Measurements from ENCODE around the gene DYNC1I1. TPM values are rescaled to one million over a fixed set of nuclear protein-coding genes. Genes with fewer than 3 reads are reported as not detected.

DYNC1I1 gene
- total RNA-seq, 1 experiment from 2014 or later = 3.6 TPM

DNA sequence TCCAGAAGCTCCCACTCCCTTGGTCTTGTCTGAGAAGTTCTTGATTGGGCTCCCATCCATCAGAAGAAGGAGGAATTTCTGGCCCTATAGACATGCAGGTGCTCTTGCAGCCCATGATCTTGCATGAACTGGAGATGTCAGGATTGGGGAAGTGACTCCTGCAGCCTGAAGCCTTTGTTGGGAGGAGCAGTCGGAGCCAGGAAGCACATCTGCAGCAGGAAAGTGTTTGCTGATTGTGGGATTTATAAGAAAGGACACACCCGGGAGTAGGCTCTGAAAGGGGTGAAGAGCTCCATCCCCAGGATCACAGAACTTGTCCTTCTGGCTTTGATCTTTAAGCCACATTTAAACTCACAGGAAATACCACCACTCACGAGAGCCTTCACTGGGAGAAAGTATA is 185.2 kb downstream of the DYNC1I1 start:
- ChIA-PET CTCF (no interaction called here), POLR2A (ENCODE audit: low non-redundant PET) (no interaction called here)
- H3K9me3 ChIP-seq (ENCODE audit: low read depth, low read length, poor library complexity, severe bottlenecking) = no peaks in the 10 kb centered on the region
- H3K4me3 ChIP-seq (ENCODE audit: low read depth, low read length, poor library complexity, severe bottlenecking) = no peak overlapping the region
- H3K4me1 ChIP-seq (ENCODE audit: insufficient read depth, low read length, poor library complexity, severe bottlenecking) = no peaks in the 10 kb centered on the region
- intact Hi-C loops (cut with micrococcal nuclease; ENCODE audit: unreplicated experiment) = no loop called here
- TF ChIP-seq CTCF (conservative IDR thresholded peaks at IDR 0.05; ENCODE audit: low read depth, low read length) (no peak), EZH2 (IDR thresholded peaks at IDR 0.05; ENCODE audit: borderline replicate concordance, low read depth, low read length, poor library complexity, severe bottlenecking) (no peak)
- H3K27ac ChIP-seq (ENCODE audit: low read depth, low read length, poor library complexity, severe bottlenecking) = no peak overlapping the region
- DNase-seq (ENCODE audit: low spot score) = no peak
- no peaks in the 10 kb centered on the region for H3K27me3 ChIP-seq (replicated peaks; ENCODE audit: insufficient read depth, low read depth, low read length, poor library complexity)
- BruUV-seq (replicated peaks) = no TSS peak
- H3K36me3 ChIP-seq (ENCODE audit: insufficient read depth, low read length, poor library complexity, severe bottlenecking) = no peaks in the 10 kb centered on the region

DNA sequence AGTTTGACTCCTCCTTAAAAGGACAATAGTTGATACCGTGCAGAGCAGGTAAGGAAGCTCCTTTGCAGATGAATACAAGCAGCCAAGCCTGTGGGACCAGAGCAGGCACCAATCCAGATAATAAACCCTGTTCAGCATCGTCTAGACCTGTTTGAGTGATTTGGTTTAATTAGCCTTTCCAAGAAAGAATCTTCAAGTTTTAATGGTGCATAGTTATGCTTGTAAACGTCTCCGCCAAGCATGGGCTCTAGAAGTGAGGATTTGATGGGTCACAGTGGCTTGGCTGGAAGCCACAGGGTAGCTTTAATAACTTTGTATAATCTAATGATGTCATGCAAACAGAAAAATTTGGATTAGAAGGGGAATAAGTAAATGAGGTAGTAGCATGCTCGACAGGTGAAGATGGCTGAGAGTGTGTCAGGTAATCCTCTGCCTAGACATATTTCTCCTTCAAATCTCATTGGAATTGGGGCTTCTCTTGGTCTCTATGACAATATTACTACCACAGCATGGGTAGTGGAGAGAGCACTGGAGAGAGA is 188.4 kb downstream of the DYNC1I1 start:
- no peaks in the 10 kb centered on the region for H3K9me3 ChIP-seq (ENCODE audit: low read depth, low read length, poor library complexity, severe bottlenecking)
- no peaks in the 10 kb centered on the region for H3K27me3 ChIP-seq (replicated peaks; ENCODE audit: insufficient read depth, low read depth, low read length, poor library complexity)
- H3K4me3 ChIP-seq (ENCODE audit: low read depth, low read length, poor library complexity, severe bottlenecking) = no peak overlapping the region
- intact Hi-C loops (cut with micrococcal nuclease; ENCODE audit: unreplicated experiment) = no loop called here
- no peak overlapping the region for H3K27ac ChIP-seq (ENCODE audit: low read depth, low read length, poor library complexity, severe bottlenecking)
- ChIA-PET POLR2A (ENCODE audit: low non-redundant PET) (no interaction called here), CTCF (no interaction called here)
- H3K36me3 ChIP-seq (ENCODE audit: insufficient read depth, low read length, poor library complexity, severe bottlenecking) = no peaks in the 10 kb centered on the region
- BruUV-seq (replicated peaks) = no TSS peak
- no peak for DNase-seq (ENCODE audit: low spot score)
- TF ChIP-seq EZH2 (IDR thresholded peaks at IDR 0.05; ENCODE audit: borderline replicate concordance, low read depth, low read length, poor library complexity, severe bottlenecking) (no peak), CTCF (conservative IDR thresholded peaks at IDR 0.05; ENCODE audit: low read depth, low read length) (no peak)
- H3K4me1 ChIP-seq (ENCODE audit: insufficient read depth, low read length, poor library complexity, severe bottlenecking) = no peaks in the 10 kb centered on the region

DNA sequence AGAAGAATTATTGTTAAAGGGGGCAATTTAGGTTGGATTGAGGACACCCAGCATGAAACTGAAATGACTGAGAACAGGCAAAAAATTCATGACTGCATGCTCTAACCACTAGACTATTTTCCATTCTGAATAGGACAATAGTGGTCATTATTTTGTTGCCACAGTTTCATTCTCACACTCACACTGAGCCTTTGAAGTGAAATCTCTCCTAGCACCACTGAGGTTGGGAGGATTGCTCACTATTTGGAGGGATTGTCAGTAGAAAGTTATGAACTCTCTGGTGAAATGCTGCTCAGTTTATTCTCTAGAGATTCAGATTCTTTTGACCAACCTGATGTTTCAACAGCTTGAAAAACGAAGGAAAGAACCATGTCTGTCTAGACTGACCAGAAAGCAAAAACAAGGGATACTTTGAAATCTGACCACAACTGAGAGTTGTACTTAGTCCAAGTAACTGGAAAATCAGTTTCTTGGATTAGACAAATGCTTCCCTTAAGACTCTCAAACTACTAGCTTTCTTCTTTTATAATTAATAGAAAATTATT is 191.2 kb downstream of the DYNC1I1 start:
- Histone ChIP-seq H3K36me3 (ENCODE audit: insufficient read depth, low read length, poor library complexity, severe bottlenecking) (no peaks in the 10 kb centered on the region), H3K27me3 (replicated peaks; ENCODE audit: insufficient read depth, low read depth, low read length, poor library complexity) (no peaks in the 10 kb centered on the region), H3K4me3 (ENCODE audit: low read depth, low read length, poor library complexity, severe bottlenecking) (no peak overlapping the region), H3K27ac (ENCODE audit: low read depth, low read length, poor library complexity, severe bottlenecking) (no peak overlapping the region), H3K4me1 (ENCODE audit: insufficient read depth, low read length, poor library complexity, severe bottlenecking) (no peaks in the 10 kb centered on the region), H3K9me3 (ENCODE audit: low read depth, low read length, poor library complexity, severe bottlenecking) (no peaks in the 10 kb centered on the region)
- no TSS peak for BruUV-seq (replicated peaks)
- TF ChIP-seq CTCF (conservative IDR thresholded peaks at IDR 0.05; ENCODE audit: low read depth, low read length) (no peak), EZH2 (IDR thresholded peaks at IDR 0.05; ENCODE audit: borderline replicate concordance, low read depth, low read length, poor library complexity, severe bottlenecking) (no peak)
- intact Hi-C loops (cut with micrococcal nuclease; ENCODE audit: unreplicated experiment) = no loop called here
- POLR2A ChIA-PET (ENCODE audit: low non-redundant PET) = no interaction called here
- no peak for DNase-seq (ENCODE audit: low spot score)
- CTCF ChIA-PET = no interaction called here

Measured in A673 (cell line).